Measurements from ENCODE around the gene ETV7.

DNA sequence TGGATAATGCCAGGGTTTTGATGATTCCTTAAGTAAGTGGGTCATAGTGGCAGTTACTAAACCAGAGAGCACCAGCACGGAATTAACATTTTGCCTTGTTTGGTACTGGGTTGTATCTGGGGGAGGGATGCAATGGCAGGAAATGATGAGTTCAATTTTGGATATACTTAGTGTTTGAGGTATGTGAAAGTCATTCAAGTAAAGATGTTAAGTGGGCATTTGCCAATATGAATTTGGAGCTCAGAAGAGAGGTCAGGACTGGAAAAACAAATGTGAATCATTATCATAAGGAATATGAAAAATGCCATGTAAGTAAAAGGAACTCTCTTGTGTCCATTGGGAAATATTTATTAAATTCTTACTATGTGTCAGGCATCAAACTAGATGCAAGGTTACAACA, 49.0 kb upstream of the ETV7 start:
- TF ChIP-seq POLR2A (IDR thresholded peaks at IDR 0.05; ENCODE audit: low read depth, low read length) (no peak), POLR2AphosphoS5 (IDR thresholded peaks at IDR 0.05; ENCODE audit: low read depth, low read length) (no peak)
